Measurements from ENCODE around the gene SLC6A19.

DNA sequence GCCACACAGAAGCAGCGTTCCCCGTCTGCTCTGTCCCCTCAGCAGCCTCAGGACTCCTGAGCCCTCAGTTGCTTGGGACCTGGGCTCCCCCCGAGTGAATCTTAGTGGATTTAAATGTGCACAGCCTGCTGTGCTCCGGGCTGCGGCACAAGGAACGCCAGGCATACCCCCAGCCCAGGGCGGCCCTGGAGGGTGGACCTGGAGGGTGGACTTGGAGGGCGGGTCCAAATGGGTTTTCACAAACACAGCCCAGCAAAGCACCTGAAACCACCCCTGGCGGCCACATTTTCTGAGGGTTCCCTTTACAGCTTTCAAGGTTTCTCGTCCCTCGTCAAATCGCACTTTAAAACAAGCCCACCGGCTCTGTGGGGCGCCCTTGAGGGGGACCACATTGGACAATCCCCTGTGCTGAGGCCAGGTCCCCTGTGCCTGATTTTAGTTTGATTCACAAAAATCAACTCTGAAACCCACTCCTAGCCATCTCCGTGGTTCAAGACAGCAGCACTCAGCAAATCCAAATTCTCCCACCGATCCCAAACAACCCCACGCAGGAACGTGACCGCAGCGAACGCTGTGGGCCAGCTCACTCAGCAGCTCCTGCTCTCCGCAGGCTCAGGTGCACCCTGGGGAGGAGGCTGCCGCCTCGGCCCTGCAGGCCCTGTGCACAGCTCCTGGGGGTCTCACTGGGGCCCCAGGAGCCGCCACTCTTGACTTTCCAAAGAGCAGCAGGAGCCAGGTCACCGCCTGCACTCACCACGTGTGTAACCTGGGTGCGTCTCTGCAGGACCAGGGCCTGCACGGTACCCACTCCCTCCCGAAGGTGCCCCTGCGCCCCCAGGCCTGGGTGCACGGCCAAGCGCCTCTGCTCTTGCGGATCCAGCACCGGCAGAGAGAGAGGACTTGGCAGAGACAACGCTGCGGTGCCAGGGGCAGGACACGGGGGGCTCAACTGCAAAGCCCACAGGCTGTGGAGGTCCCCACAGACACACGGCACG, 64.4 kb downstream of the SLC6A19 start:
- TF ChIP-seq CTCF (conservative IDR thresholded peaks at IDR 0.05; ENCODE audit: low read depth, low read length) (no peak), EZH2 (IDR thresholded peaks at IDR 0.05; ENCODE audit: borderline replicate concordance, low read depth, low read length, poor library complexity, severe bottlenecking) (no peak)

Data from A673 (cell line).